Metanephros (tissue), 1 donor: Measurements from ENCODE around the gene EML4. TPM values are rescaled to one million over a fixed set of nuclear protein-coding genes. Genes with fewer than 3 reads are reported as not detected.

Source experiments
- total RNA-seq: library from RNA; depleted of rRNA; stranded (reverse); fragments of >200 nt; gene quantifications from one replicate; pipeline ENCODE4 v1.2.3, GENCODE V29; 2014

Gene EML4, protein sequence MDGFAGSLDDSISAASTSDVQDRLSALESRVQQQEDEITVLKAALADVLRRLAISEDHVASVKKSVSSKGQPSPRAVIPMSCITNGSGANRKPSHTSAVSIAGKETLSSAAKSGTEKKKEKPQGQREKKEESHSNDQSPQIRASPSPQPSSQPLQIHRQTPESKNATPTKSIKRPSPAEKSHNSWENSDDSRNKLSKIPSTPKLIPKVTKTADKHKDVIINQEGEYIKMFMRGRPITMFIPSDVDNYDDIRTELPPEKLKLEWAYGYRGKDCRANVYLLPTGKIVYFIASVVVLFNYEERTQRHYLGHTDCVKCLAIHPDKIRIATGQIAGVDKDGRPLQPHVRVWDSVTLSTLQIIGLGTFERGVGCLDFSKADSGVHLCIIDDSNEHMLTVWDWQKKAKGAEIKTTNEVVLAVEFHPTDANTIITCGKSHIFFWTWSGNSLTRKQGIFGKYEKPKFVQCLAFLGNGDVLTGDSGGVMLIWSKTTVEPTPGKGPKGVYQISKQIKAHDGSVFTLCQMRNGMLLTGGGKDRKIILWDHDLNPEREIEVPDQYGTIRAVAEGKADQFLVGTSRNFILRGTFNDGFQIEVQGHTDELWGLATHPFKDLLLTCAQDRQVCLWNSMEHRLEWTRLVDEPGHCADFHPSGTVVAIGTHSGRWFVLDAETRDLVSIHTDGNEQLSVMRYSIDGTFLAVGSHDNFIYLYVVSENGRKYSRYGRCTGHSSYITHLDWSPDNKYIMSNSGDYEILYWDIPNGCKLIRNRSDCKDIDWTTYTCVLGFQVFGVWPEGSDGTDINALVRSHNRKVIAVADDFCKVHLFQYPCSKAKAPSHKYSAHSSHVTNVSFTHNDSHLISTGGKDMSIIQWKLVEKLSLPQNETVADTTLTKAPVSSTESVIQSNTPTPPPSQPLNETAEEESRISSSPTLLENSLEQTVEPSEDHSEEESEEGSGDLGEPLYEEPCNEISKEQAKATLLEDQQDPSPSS
- 88.5 TPM for total RNA-seq

DNA sequence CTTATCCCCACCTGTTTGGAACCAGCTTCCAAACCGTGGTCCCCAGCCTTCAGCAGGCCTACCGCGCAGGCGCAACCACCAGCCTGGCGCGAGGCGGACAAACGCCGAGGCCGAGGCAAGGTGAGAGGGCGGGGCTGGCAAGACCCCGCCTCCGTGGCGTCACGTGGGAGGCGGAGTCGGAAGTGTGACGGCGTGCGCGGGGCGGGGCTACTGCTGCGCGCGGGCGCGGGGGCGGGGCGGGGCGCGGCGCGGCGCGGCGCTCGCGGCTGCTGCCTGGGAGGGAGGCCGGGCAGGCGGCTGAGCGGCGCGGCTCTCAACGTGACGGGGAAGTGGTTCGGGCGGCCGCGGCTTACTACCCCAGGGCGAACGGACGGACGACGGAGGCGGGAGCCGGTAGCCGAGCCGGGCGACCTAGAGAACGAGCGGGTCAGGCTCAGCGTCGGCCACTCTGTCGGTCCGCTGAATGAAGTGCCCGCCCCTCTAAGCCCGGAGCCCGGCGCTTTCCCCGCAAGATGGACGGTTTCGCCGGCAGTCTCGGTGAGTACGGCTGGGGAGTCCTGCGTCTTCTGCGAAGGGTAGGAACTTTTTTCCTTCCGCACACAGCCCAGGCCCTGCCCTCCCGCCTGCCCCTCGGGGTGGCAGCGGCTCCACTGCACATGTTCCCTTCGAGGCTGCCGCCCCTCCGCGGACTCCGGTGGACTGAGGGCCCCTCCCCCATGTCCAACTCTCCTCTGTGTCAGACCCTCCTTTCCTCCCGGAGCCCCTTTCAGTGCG is at the start of gene EML4:
Gene EML4, plus strand, starts transcription at position 254 of the 774 bp plus-strand sequence. Its CDS starts 259 bp downstream, at position 513.

DNA sequence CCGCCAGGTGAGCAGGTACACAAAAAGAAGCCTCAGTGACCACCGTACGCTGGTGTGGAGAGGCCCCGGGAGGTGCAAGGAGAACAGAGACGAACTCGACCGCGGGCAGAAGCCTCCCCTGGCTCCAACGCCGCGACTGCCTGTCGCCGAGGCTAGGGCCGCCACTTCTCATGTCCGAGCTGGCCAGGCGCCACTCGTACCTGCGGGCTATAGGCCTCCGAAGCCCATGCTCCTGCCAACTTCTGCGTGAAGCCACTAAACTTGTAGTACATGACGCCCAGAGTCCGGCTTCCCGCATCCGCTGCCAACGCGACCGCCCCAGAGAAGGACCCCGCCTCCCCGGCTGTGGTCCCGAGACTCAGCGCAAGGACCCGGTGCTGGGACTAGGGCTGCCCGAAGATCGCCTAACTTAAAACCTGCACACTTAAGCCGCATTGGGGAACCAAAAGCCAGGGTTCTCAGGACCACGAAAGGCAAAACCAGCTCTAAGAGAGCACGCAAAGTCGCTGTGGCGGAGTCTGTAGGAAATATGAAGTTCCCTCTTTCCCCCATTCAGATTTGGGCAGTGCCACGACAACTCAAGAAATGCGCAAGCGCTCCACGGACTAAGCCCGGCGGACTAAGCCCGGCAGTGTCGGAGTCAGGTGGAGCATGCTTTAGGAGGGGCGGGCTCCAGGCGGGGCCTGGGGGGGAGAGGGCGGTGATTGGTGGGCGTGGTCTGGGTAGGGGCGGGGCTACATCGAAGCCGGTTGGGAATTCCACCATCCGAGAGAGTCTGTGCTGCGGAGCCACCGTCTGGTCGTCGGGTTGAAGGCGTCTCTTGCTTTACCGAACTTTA is 192.0 kb downstream of the EML4 start, which contains the start of gene COX7A2L:
Gene COX7A2L, minus strand, starts transcription at position 328 of the 838 bp plus-strand sequence. Its CDS starts 56 bp downstream, at position 272.

Other genes starting within 250 kb of the EML4 start
- gene PKDCC, start 121.3 kb upstream of the EML4 start, total RNA-seq = 301 TPM
- 138 TPM for gene COX7A2L, start 191.9 kb downstream of the EML4 start, total RNA-seq